Activated naive CD4-positive, alpha-beta T cell treated with anti-CD3 and anti-CD28 coated beads, Interleukin-2, amount 10 ng/mL, durations not matched to agents 7 days and 5 days (primary cell): ENCODE data around the gene RSPH1.

ENCODE experiments used
- CTCF ChIA-PET: fragments of 350-600 bp; sonication (Branson Sonifier 250); formaldehyde crosslinking; loops from one replicate; lab custom pipeline; 2021; ENCODE audit warnings: antibody characterized with exemption; lab: Charles Lee
- DNase-seq: peaks from one replicate; pipeline ENCODE4 v3.0.0-alpha.2; 2020
- H3K27ac Mint-ChIP-seq: one replicate; pipeline ENCODE4 v1.8.0; 2021; ENCODE audit warnings: mild to moderate bottlenecking, moderate library complexity, mixed read lengths
- H3K27me3 Mint-ChIP-seq: one replicate; pipeline ENCODE4 v1.8.0; 2021; ENCODE audit warnings: mild to moderate bottlenecking, mixed read lengths
- H3K36me3 Mint-ChIP-seq: one replicate; pipeline ENCODE4 v1.8.0; 2021; ENCODE audit warnings: mixed read lengths
- H3K4me1 Mint-ChIP-seq: one replicate; pipeline ENCODE4 v1.8.0; 2021; ENCODE audit warnings: mixed read lengths
- H3K4me3 Mint-ChIP-seq: one replicate; pipeline ENCODE4 v1.8.0; 2021; ENCODE audit warnings: mild to moderate bottlenecking, moderate library complexity, mixed read lengths
- H3K9me3 Mint-ChIP-seq: one replicate; pipeline ENCODE4 v1.8.0; 2021; ENCODE audit warnings: mixed read lengths

RSPH1 gene

GRCh38 chr21:42496120-42496838 lies at the start of gene RSPH1:
Gene RSPH1 (minus strand): TSS chr21:42496224. CDS start chr21:42496186, 38 bp downstream.
- DNase-seq: peak; percentile 100
- Mint-ChIP-seq H3K9me3 (no peaks in the 10 kb centered on the region), H3K27me3 (peaks cover 54% of the 10 kb centered on the region), H3K36me3 (no peaks in the 10 kb centered on the region), H3K4me3 (peak within 1 kb of the TSS; percentile 72), H3K4me1 (peaks cover 28% of the 10 kb centered on the region), H3K27ac (peak within 1 kb of the TSS; percentile 31)
- CTCF ChIA-PET: no interaction called here

- Mint-ChIP-seq H3K4me3 (no peak overlapping the region), H3K9me3 (no peaks in the 10 kb centered on the region), H3K36me3 (peaks cover 45% of the 10 kb centered on the region), H3K27me3 (no peaks in the 10 kb centered on the region), H3K27ac (no peak overlapping the region), H3K4me1 (peaks cover 9% of the 10 kb centered on the region)
- no peak for DNase-seq
- CTCF ChIA-PET: no interaction called here
These were observed 49.7 kb upstream of the RSPH1 start for GRCh38 chr21:42545745-42546144.

GRCh38 chr21:42545317-42545716 lies 49.3 kb upstream of the RSPH1 start:
- Mint-ChIP-seq H3K4me1 (peaks cover 9% of the 10 kb centered on the region), H3K36me3 (peaks cover 44% of the 10 kb centered on the region), H3K27ac (peak overlapping the region; percentile 33), H3K9me3 (no peaks in the 10 kb centered on the region), H3K27me3 (no peaks in the 10 kb centered on the region), H3K4me3 (no peak overlapping the region)
- DNase-seq: no peak
- CTCF ChIA-PET: no interaction called here

- Mint-ChIP-seq H3K36me3 (peaks cover 42% of the 10 kb centered on the region), H3K27ac (no peak overlapping the region), H3K4me1 (peaks cover 9% of the 10 kb centered on the region), H3K9me3 (no peaks in the 10 kb centered on the region), H3K27me3 (no peaks in the 10 kb centered on the region), H3K4me3 (no peak overlapping the region)
- CTCF ChIA-PET: no interaction called here
- no peak for DNase-seq
These were observed 48.5 kb upstream of the RSPH1 start for GRCh38 chr21:42544544-42544943.

GRCh38 chr21:42543106-42543847 lies 47.3 kb upstream of the RSPH1 start:
- H3K27ac Mint-ChIP-seq: no peak overlapping the region
- CTCF ChIA-PET: interaction anchor here (0.7 kb wide), 1 partner anchor 18 kb away, joined by 3 read pairs; no protein-coding TSS in a partner anchor
- no peak for DNase-seq
- H3K27me3 Mint-ChIP-seq: no peaks in the 10 kb centered on the region
- H3K9me3 Mint-ChIP-seq: no peaks in the 10 kb centered on the region
- H3K4me3 Mint-ChIP-seq: no peak overlapping the region
- H3K4me1 Mint-ChIP-seq: peaks cover 9% of the 10 kb centered on the region
- H3K36me3 Mint-ChIP-seq: peaks cover 38% of the 10 kb centered on the region

GRCh38 chr21:42542596-42542995 lies 46.6 kb upstream of the RSPH1 start:
- DNase-seq: no peak
- no peak overlapping the region for H3K27ac Mint-ChIP-seq
- no peaks in the 10 kb centered on the region for H3K27me3 Mint-ChIP-seq
- CTCF ChIA-PET: interaction anchor here (0.7 kb wide), 1 partner anchor 17 kb away, joined by 3 read pairs; no protein-coding TSS in a partner anchor
- peaks cover 9% of the 10 kb centered on the region for H3K4me1 Mint-ChIP-seq
- peaks cover 34% of the 10 kb centered on the region for H3K36me3 Mint-ChIP-seq
- H3K4me3 Mint-ChIP-seq: no peak overlapping the region
- no peaks in the 10 kb centered on the region for H3K9me3 Mint-ChIP-seq

- CTCF ChIA-PET: interaction anchor here (0.7 kb wide), 1 partner anchor 17 kb away, joined by 3 read pairs; no protein-coding TSS in a partner anchor
- H3K27me3 Mint-ChIP-seq: no peaks in the 10 kb centered on the region
- no peaks in the 10 kb centered on the region for H3K9me3 Mint-ChIP-seq
- H3K4me1 Mint-ChIP-seq: peaks cover 9% of the 10 kb centered on the region
- peaks cover 32% of the 10 kb centered on the region for H3K36me3 Mint-ChIP-seq
- H3K27ac Mint-ChIP-seq: no peak overlapping the region
- no peak for DNase-seq
- H3K4me3 Mint-ChIP-seq: no peak overlapping the region
These were observed 46.2 kb upstream of the RSPH1 start for GRCh38 chr21:42542196-42542595.

- H3K36me3 Mint-ChIP-seq: peaks cover 34% of the 10 kb centered on the region
- H3K4me3 Mint-ChIP-seq: no peak overlapping the region
- CTCF ChIA-PET: no interaction called here
- H3K27ac Mint-ChIP-seq: no peak overlapping the region
- DNase-seq: no peak
- H3K9me3 Mint-ChIP-seq: no peaks in the 10 kb centered on the region
- no peaks in the 10 kb centered on the region for H3K27me3 Mint-ChIP-seq
- H3K4me1 Mint-ChIP-seq: peaks cover 9% of the 10 kb centered on the region
These were observed 45.6 kb upstream of the RSPH1 start for GRCh38 chr21:42541618-42542017.

- DNase-seq: no peak
- Mint-ChIP-seq H3K27ac (no peak overlapping the region), H3K9me3 (no peaks in the 10 kb centered on the region), H3K4me1 (peaks cover 10% of the 10 kb centered on the region), H3K4me3 (no peak overlapping the region), H3K27me3 (no peaks in the 10 kb centered on the region), H3K36me3 (peaks cover 36% of the 10 kb centered on the region)
- CTCF ChIA-PET: no interaction called here
These were observed 45.1 kb upstream of the RSPH1 start for GRCh38 chr21:42541174-42541573.

GRCh38 chr21:42540396-42540795 lies 44.4 kb upstream of the RSPH1 start:
- no peak overlapping the region for H3K4me3 Mint-ChIP-seq
- H3K36me3 Mint-ChIP-seq: peaks cover 35% of the 10 kb centered on the region
- H3K9me3 Mint-ChIP-seq: no peaks in the 10 kb centered on the region
- peaks cover 10% of the 10 kb centered on the region for H3K4me1 Mint-ChIP-seq
- no peaks in the 10 kb centered on the region for H3K27me3 Mint-ChIP-seq
- no peak for DNase-seq
- CTCF ChIA-PET: no interaction called here
- no peak overlapping the region for H3K27ac Mint-ChIP-seq

GRCh38 chr21:42539931-42540343 lies 43.9 kb upstream of the RSPH1 start:
- DNase-seq: no peak
- H3K27me3 Mint-ChIP-seq: no peaks in the 10 kb centered on the region
- H3K27ac Mint-ChIP-seq: no peak overlapping the region

GRCh38 chr21:42539342-42539741 lies 43.3 kb upstream of the RSPH1 start:
- Mint-ChIP-seq H3K27me3 (no peaks in the 10 kb centered on the region), H3K9me3 (no peaks in the 10 kb centered on the region), H3K4me1 (peaks cover 9% of the 10 kb centered on the region), H3K36me3 (peaks cover 29% of the 10 kb centered on the region), H3K4me3 (no peak overlapping the region), H3K27ac (no peak overlapping the region)
- CTCF ChIA-PET: interaction anchor here (3.0 kb wide), 1 partner anchor 72 kb away, joined by 18 read pairs; no protein-coding TSS in a partner anchor
- DNase-seq: no peak

More at GRCh38 chr21:42539931-42540343, 43.9 kb upstream of the RSPH1 start:
- Mint-ChIP-seq H3K4me3 (no peak overlapping the region), H3K36me3 (peaks cover 32% of the 10 kb centered on the region), H3K4me1 (peaks cover 6% of the 10 kb centered on the region), H3K9me3 (no peaks in the 10 kb centered on the region)
- CTCF ChIA-PET: no interaction called here

- no peak for DNase-seq
- H3K27ac Mint-ChIP-seq: no peak overlapping the region
- H3K27me3 Mint-ChIP-seq: no peaks in the 10 kb centered on the region
- peaks cover 28% of the 10 kb centered on the region for H3K36me3 Mint-ChIP-seq
- CTCF ChIA-PET: interaction anchor here (1.2 to 3.0 kb wide), 2 partner anchors 25 to 71 kb away, joined by 4 to 18 read pairs; partner anchors contain the start of gene SLC37A1
- no peak overlapping the region for H3K4me3 Mint-ChIP-seq
- H3K4me1 Mint-ChIP-seq: peaks cover 15% of the 10 kb centered on the region
- no peaks in the 10 kb centered on the region for H3K9me3 Mint-ChIP-seq
These were observed 42.7 kb upstream of the RSPH1 start for GRCh38 chr21:42538479-42539275.
